GM10248 (cell line): ENCODE measurements around the gene COL4A2.

Source experiments
- CTCF ChIA-PET: fragments of 300-600 bp; sonication (Branson Sonifier 250); formaldehyde crosslinking; extraction: SDS; loops from one replicate; lab custom pipeline; 2021; ENCODE audit warnings: antibody characterized with exemption; lab: Yijun Ruan, JAX
- POLR2A ChIA-PET: fragments of 350-650 bp; sonication (Branson Sonifier 250); formaldehyde crosslinking; extraction: SDS; loops from one replicate; lab custom pipeline; 2020; ENCODE audit warnings: antibody characterized with exemption; lab: Yijun Ruan, JAX
- DNase-seq: peaks from one replicate; pipeline ENCODE4 v3.0.0; 2012; ENCODE audit errors: extremely low spot score
- TF ChIP-seq, protein P1 (sequence below): IDR thresholded peaks from 2 replicates; pipeline ENCODE4 v1.5.1; 2012; ENCODE audit warnings: mild to moderate bottlenecking, low read depth; ENCODE audit errors: extremely low read depth, missing control alignments, control extremely low read depth

Gene COL4A2

DNA sequence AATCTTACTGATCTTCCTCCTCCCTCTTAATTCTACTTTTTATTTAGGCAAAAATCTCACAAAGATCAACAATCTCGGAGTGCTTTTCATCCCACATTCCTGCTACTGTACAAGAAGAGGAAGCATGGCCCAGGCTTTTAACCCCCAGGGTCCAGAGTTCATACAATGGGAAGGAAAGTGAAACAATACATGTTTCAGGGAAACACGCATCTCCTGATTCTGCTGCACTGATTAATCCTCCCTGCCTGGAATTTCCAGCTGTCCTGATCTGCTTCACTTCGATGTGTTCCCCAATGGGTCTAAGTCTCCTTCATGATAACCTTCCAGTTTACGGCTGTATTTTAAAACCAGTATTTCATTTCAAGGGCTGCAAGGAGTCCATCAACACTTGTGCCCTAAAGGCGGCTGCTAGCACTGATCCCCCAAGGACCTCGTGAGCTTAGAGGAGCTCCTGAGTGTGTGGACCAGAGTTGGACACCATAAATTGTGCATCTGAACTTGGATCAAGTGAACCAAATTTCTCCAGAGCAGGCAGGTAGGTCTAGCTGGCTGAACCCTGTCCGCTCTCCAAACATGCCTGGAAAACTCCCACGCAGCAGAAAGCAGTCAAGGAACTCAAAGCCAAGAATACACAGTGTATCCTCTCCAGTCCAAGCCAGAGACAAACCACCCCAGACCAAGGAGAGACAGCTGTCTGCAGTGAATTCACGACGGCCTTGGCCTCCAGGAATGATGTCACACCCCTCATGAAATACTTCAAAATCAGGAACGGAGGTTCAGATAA is 44.4 kb upstream of the COL4A2 start:
- no peak for DNase-seq
- ChIA-PET CTCF (interaction anchor here (1.3 kb wide), 1 partner anchor 14 kb away, joined by 4 read pairs; no protein-coding TSS in a partner anchor), POLR2A (no interaction called here)
- TF ChIP-seq, protein P1, sequence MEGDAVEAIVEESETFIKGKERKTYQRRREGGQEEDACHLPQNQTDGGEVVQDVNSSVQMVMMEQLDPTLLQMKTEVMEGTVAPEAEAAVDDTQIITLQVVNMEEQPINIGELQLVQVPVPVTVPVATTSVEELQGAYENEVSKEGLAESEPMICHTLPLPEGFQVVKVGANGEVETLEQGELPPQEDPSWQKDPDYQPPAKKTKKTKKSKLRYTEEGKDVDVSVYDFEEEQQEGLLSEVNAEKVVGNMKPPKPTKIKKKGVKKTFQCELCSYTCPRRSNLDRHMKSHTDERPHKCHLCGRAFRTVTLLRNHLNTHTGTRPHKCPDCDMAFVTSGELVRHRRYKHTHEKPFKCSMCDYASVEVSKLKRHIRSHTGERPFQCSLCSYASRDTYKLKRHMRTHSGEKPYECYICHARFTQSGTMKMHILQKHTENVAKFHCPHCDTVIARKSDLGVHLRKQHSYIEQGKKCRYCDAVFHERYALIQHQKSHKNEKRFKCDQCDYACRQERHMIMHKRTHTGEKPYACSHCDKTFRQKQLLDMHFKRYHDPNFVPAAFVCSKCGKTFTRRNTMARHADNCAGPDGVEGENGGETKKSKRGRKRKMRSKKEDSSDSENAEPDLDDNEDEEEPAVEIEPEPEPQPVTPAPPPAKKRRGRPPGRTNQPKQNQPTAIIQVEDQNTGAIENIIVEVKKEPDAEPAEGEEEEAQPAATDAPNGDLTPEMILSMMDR: no peak

GRCh38 chr13:110263404-110263803 is 43.7 kb upstream of the COL4A2 start:
- ChIA-PET POLR2A (no interaction called here), CTCF (no interaction called here)
- no peak for DNase-seq
- TF ChIP-seq, protein P1: no peak

DNA sequence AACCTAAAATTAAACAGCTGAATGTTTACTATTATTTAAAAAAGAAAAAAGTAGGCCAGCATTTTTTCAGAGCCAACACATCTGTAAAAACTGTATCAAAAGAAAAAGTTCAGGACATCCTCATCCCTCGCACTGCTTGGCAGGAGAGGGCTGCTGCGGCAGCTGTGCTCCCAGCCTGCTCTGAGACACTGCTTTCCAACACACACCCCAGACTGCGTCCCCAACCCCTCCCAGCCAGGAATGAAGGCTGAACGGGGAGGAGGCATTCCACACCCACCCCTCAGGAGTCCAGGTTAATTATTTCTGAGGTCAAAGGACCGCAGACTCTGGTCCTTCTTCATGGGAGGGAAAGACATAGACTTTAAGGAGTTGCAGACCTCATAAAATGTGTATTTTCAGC is 43.2 kb upstream of the COL4A2 start:
- ChIA-PET CTCF (no interaction called here), POLR2A (no interaction called here)

GRCh38 chr13:110264685-110265275 is 42.3 kb upstream of the COL4A2 start:
- TF ChIP-seq, protein P1: no peak
- ChIA-PET POLR2A (no interaction called here), CTCF (no interaction called here)
- no peak for DNase-seq

More for the DNA sequence above, 43.2 kb upstream of the COL4A2 start:
- TF ChIP-seq, protein P1: no peak
- no peak for DNase-seq

DNA sequence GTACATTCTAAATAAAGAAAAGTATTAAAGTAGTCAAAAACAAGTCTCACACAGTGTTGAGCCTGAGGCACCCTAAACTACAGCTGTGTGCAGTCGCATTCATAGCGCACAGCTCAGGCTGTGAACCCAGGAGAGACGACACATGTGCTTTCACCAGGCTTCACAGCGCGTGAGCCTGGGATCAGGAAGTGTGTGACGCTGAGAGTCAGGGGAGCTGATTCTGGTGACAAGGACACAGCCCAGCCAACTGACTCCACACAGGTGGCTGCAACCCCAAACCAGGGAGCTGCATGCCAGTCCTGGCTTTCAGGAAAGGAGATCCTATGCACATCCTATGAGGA is 41.8 kb upstream of the COL4A2 start:
- POLR2A ChIA-PET: no interaction called here
- no peak for DNase-seq
- CTCF ChIA-PET: no interaction called here
- TF ChIP-seq, protein P1: no peak

GRCh38 chr13:110265682-110266430 is 41.2 kb upstream of the COL4A2 start:
- CTCF ChIA-PET: no interaction called here
- TF ChIP-seq, protein P1: no peak
- POLR2A ChIA-PET: no interaction called here
- DNase-seq: no peak
